ENCODE measurements around the gene CATSPER2.
"Not testable (repeated sequence)": the region's sequence is repeated elsewhere in the genome, so short reads cannot be mapped to it uniquely, and the experiment has no call there.

CATSPER2 gene

GRCh38 chr15:43648649-43649429, at the start of gene CATSPER2:
CATSPER2 (minus strand) TSS chr15:43648844; CDS start chr15:43648061, 783 bp downstream.
- no peak for FAIRE-seq

GRCh38 chr15:43693148-43694022, 44.7 kb upstream of the CATSPER2 start, which contains the start of gene CKMT1A:
CKMT1A (plus strand) TSS chr15:43693859; CDS start chr15:43694051, 192 bp downstream.
- not testable (repeated sequence) for FAIRE-seq

- not testable (repeated sequence) for FAIRE-seq
Observed at GRCh38 chr15:43692679-43693078, 44.0 kb upstream of the CATSPER2 start.

- FAIRE-seq: peak; percentile 95
Observed at GRCh38 chr15:43689604-43690301, 41.1 kb upstream of the CATSPER2 start.

GRCh38 chr15:43674175-43674574, 25.5 kb upstream of the CATSPER2 start:
- FAIRE-seq: not testable (repeated sequence)

GRCh38 chr15:43666177-43666576, 17.5 kb upstream of the CATSPER2 start:
- not testable (repeated sequence) for FAIRE-seq

- FAIRE-seq: not testable (repeated sequence)
Observed at GRCh38 chr15:43663333-43663732, 14.7 kb upstream of the CATSPER2 start.

GRCh38 chr15:43662293-43662692, 13.6 kb upstream of the CATSPER2 start:
- FAIRE-seq: not testable (repeated sequence)

GRCh38 chr15:43659727-43660126, 11.1 kb upstream of the CATSPER2 start:
- FAIRE-seq: not testable (repeated sequence)

GRCh38 chr15:43649430-43649926, 834 bp upstream of the CATSPER2 start:
- FAIRE-seq: not testable (repeated sequence)

GRCh38 chr15:43638464-43639204, 10.0 kb downstream of the CATSPER2 start:
- FAIRE-seq: not testable (repeated sequence)

- FAIRE-seq: not testable (repeated sequence)
Observed at GRCh38 chr15:43626937-43627336, 21.7 kb downstream of the CATSPER2 start.

- FAIRE-seq: no peak
Observed at GRCh38 chr15:43625106-43625505, 23.5 kb downstream of the CATSPER2 start.

- FAIRE-seq: not testable (repeated sequence)
Observed at GRCh38 chr15:43622068-43622799, 26.4 kb downstream of the CATSPER2 start.

- FAIRE-seq: not testable (repeated sequence)
Observed at GRCh38 chr15:43618700-43619099, 29.9 kb downstream of the CATSPER2 start, which contains the start of gene STRC. STRC (minus strand) TSS chr15:43618800; CDS start chr15:43618722, 78 bp downstream.

GRCh38 chr15:43617750-43618149, 30.9 kb downstream of the CATSPER2 start:
- not testable (repeated sequence) for FAIRE-seq

- FAIRE-seq: not testable (repeated sequence)
Observed at GRCh38 chr15:43602233-43602632, 46.4 kb downstream of the CATSPER2 start.

- FAIRE-seq: not testable (repeated sequence)
Observed at GRCh38 chr15:43600200-43600599, 48.4 kb downstream of the CATSPER2 start.

GRCh38 chr15:43599131-43599530, 49.5 kb downstream of the CATSPER2 start:
- FAIRE-seq: not testable (repeated sequence)

- not testable (repeated sequence) for FAIRE-seq
Observed at GRCh38 chr15:43593328-43594190, 55.1 kb downstream of the CATSPER2 start, which contains the start of gene CKMT1B. CKMT1B (plus strand) TSS chr15:43594027; CDS start chr15:43594219, 192 bp downstream.

Data from A204.1 (cell line).